WTC11 (cell line): Measurements from ENCODE around the gene MADCAM1. TPM values are rescaled to one million over a fixed set of nuclear protein-coding genes. Genes with fewer than 3 reads are reported as not detected.

Experiments used
- ATAC-seq: fragments of 200-7000 bp; cut with Tn5 transposase; 2 replicates; pipeline ENCODE4 v1.10.0; 2021; ENCODE audit warnings: mild to moderate bottlenecking, moderate library complexity
- CTCF ChIA-PET: fragments of 300-600 bp; sonication (Branson Sonifier 250); formaldehyde crosslinking; loops from one replicate; lab custom pipeline; 2021; ENCODE audit warnings: antibody characterized with exemption; lab: Charles Lee
- POLR2A ChIA-PET: fragments of 350-600 bp; sonication (Branson Sonifier 250); formaldehyde crosslinking; loops from one replicate; lab custom pipeline; 2021; ENCODE audit warnings: antibody characterized with exemption; lab: Charles Lee
- DNase-seq: peaks from one replicate; pipeline ENCODE4 v3.0.0; 2021; ENCODE audit warnings: low spot score
- H3K27ac Mint-ChIP-seq: 2 replicates; pipeline ENCODE4 v1.8.0; 2021; ENCODE audit warnings: mixed read lengths
- H3K27me3 Mint-ChIP-seq: 2 replicates; pipeline ENCODE4 v1.8.0; 2021; ENCODE audit warnings: low read depth, mild to moderate bottlenecking, moderate library complexity, mixed read lengths
- H3K36me3 Mint-ChIP-seq: 2 replicates; pipeline ENCODE4 v1.8.0; 2021; ENCODE audit warnings: mixed read lengths
- H3K4me1 Mint-ChIP-seq: 2 replicates; pipeline ENCODE4 v1.8.0; 2022; ENCODE audit warnings: mixed read lengths
- H3K4me3 Mint-ChIP-seq: 2 replicates; pipeline ENCODE4 v1.8.0; 2021; ENCODE audit warnings: mild to moderate bottlenecking, moderate library complexity, mixed read lengths
- H3K9me3 Mint-ChIP-seq: 2 replicates; pipeline ENCODE4 v1.8.0; 2021; ENCODE audit warnings: mixed read lengths
- ETV6 ChIP-seq: sonication (generic); formaldehyde crosslinking; IDR thresholded peaks from 2 replicates; pipeline ENCODE4 v1.8.1; 2022; ENCODE audit warnings: mild to moderate bottlenecking, missing genetic modification reagents
- FOXJ3 ChIP-seq: sonication (generic); formaldehyde crosslinking; IDR thresholded peaks from 2 replicates; pipeline ENCODE4 v1.9.0; 2021; ENCODE audit warnings: missing genetic modification reagents, mild to moderate bottlenecking, borderline replicate concordance
- GABPB1 ChIP-seq: sonication (generic); formaldehyde crosslinking; IDR thresholded peaks from 2 replicates; pipeline ENCODE4 v1.8.1; 2023; ENCODE audit warnings: mild to moderate bottlenecking, missing genetic modification reagents
- JAZF1 ChIP-seq: fragments of 250-450 bp; sonication (Bioruptor Pico); IDR thresholded peaks from 2 replicates; pipeline ENCODE4 v1.9.0; 2021; ENCODE audit warnings: moderate library complexity, mild to moderate bottlenecking, inconsistent platforms
- JUN ChIP-seq: sonication (generic); formaldehyde crosslinking; IDR thresholded peaks from 2 replicates; pipeline ENCODE4 v1.8.0; 2023; ENCODE audit warnings: mild to moderate bottlenecking, missing genetic modification reagents
- SMAD3 ChIP-seq: sonication (generic); formaldehyde crosslinking; IDR thresholded peaks from 2 replicates; pipeline ENCODE4 v1.8.0; 2022; ENCODE audit warnings: missing genetic modification reagents, mild to moderate bottlenecking, borderline replicate concordance
- SP1 ChIP-seq: sonication (generic); formaldehyde crosslinking; conservative IDR thresholded peaks from 2 replicates; pipeline ENCODE4 v1.8.1; 2022; ENCODE audit warnings: missing genetic modification reagents
- TCF7 ChIP-seq: sonication (generic); formaldehyde crosslinking; IDR thresholded peaks from 2 replicates; pipeline ENCODE4 v1.8.0; 2022; ENCODE audit warnings: mild to moderate bottlenecking, low read depth, missing genetic modification reagents, moderate library complexity
- TEAD4 ChIP-seq: sonication (generic); formaldehyde crosslinking; IDR thresholded peaks from 2 replicates; pipeline ENCODE4 v1.8.0; 2022; ENCODE audit warnings: mild to moderate bottlenecking, missing genetic modification reagents
- ZNF121 ChIP-seq: sonication (generic); formaldehyde crosslinking; IDR thresholded peaks from 2 replicates; pipeline ENCODE4 v1.8.0; 2023; ENCODE audit warnings: missing genetic modification reagents
- ZNF416 ChIP-seq: fragments of 250-450 bp; sonication (Bioruptor Pico); IDR thresholded peaks from 2 replicates; pipeline ENCODE4 v1.9.0; 2021; ENCODE audit warnings: mild to moderate bottlenecking, inconsistent platforms
- total RNA-seq: library from RNA; stranded (reverse); gene quantifications from 3 replicates; pipeline ENCODE4 v1.2.3, GENCODE V29; 2021
- TF ChIP-seq, protein P1 (sequence below): sonication (generic); formaldehyde crosslinking; IDR thresholded peaks from 2 replicates; pipeline ENCODE4 v1.8.0; 2022; ENCODE audit warnings: mild to moderate bottlenecking, missing genetic modification reagents
- TF ChIP-seq, protein P2 (sequence below): fragments of 250-450 bp; sonication (Bioruptor Pico); IDR thresholded peaks from 2 replicates; pipeline ENCODE4 v1.9.0; 2021; ENCODE audit warnings: moderate library complexity, mild to moderate bottlenecking, inconsistent platforms, borderline replicate concordance
- TF ChIP-seq, protein P3 (sequence below): sonication (generic); formaldehyde crosslinking; conservative IDR thresholded peaks from 2 replicates; pipeline ENCODE4 v1.8.1; 2022; ENCODE audit warnings: mild to moderate bottlenecking, missing genetic modification reagents
- TF ChIP-seq, protein P4 (sequence below): fragments of 250-450 bp; sonication (Bioruptor Pico); IDR thresholded peaks from 2 replicates; pipeline ENCODE4 v1.9.0; 2021; ENCODE audit warnings: mild to moderate bottlenecking, borderline replicate concordance
- TF ChIP-seq, protein P5 (sequence below): fragments of 250-450 bp; sonication (Bioruptor Pico); IDR thresholded peaks from 2 replicates; pipeline ENCODE4 v2.1.2; 2022; ENCODE audit warnings: mild to moderate bottlenecking, moderate library complexity
- TF ChIP-seq, protein P6 (sequence below): sonication (generic); formaldehyde crosslinking; IDR thresholded peaks from 2 replicates; pipeline ENCODE4 v1.8.1; 2022; ENCODE audit warnings: mild to moderate bottlenecking, moderate library complexity, missing genetic modification reagents

The MADCAM1 gene
- total RNA-seq, 1 experiment from 2014 or later = 4.7 TPM

DNA sequence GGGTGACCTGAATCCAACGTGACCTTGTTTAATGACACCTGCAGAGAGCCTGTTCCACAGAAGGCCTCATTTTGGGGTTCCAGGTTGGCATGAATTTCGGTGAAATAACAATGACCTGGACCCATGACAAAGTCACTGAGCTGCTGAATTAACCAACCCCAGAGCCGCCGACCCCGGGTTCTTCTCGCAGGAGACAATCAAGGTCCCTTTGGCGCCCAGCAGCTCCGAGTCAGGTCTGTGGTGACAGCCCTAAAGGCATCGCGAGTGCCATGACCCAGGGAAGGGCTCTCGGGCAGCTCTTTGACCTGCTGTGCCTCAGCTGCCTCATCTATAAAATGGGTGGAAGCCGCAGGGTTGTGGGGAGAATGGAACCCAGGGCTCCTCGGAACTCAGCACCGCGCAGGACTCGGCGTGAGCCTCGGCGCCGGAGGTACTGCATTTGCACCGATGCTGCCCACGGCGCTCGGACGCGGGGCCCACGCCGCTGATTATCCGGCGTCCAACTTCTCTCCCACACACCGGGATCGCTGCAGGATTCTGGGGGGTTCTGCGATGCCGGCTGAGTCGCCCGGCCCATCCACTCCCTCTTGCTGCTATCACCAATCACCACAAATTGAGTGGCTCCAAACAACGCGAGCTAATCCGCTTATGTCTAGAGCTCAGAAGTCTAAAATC lies 41.1 kb upstream of the MADCAM1 start:
- no peak overlapping the region for H3K4me3 Mint-ChIP-seq
- peaks cover 6% of the 10 kb centered on the region; the same call in 1 of the 2 replicates for H3K4me1 Mint-ChIP-seq
- no peak overlapping the region for H3K27ac Mint-ChIP-seq
- ChIA-PET CTCF (no interaction called here), POLR2A (no interaction called here)
- ATAC-seq (no peak), DNase-seq (no peak)
- peaks cover 17% of the 10 kb centered on the region for H3K27me3 Mint-ChIP-seq
- H3K9me3 Mint-ChIP-seq = peaks cover 16% of the 10 kb centered on the region
- peaks cover 15% of the 10 kb centered on the region for H3K36me3 Mint-ChIP-seq
- TF ChIP-seq, protein P1, sequence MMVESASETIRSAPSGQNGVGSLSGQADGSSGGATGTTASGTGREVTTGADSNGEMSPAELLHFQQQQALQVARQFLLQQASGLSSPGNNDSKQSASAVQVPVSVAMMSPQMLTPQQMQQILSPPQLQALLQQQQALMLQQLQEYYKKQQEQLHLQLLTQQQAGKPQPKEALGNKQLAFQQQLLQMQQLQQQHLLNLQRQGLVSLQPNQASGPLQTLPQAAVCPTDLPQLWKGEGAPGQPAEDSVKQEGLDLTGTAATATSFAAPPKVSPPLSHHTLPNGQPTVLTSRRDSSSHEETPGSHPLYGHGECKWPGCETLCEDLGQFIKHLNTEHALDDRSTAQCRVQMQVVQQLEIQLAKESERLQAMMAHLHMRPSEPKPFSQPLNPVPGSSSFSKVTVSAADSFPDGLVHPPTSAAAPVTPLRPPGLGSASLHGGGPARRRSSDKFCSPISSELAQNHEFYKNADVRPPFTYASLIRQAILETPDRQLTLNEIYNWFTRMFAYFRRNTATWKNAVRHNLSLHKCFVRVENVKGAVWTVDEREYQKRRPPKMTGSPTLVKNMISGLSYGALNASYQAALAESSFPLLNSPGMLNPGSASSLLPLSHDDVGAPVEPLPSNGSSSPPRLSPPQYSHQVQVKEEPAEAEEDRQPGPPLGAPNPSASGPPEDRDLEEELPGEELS (CRISPR knock-in tag) = no peak
- TF ChIP-seq JUN (no peak), ETV6 (no peak), SMAD3 (CRISPR knock-in tag) (no peak), TCF7 (CRISPR knock-in tag) (no peak), JAZF1 (no peak), FOXJ3 (CRISPR knock-in tag) (no peak), ZNF121 (no peak), ZNF416 (no peak), GABPB1 (CRISPR knock-in tag) (no peak), TEAD4 (CRISPR knock-in tag) (no peak), SP1 (CRISPR knock-in tag) (no peak)
- TF ChIP-seq, protein P2, sequence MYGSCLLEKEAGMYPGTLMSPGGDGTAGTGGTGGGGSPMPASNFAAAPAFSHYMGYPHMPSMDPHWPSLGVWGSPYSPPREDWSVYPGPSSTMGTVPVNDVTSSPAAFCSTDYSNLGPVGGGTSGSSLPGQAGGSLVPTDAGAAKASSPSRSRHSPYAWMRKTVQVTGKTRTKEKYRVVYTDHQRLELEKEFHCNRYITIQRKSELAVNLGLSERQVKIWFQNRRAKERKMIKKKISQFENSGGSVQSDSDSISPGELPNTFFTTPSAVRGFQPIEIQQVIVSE (CRISPR knock-in tag) = no peak
- TF ChIP-seq, protein P3, sequence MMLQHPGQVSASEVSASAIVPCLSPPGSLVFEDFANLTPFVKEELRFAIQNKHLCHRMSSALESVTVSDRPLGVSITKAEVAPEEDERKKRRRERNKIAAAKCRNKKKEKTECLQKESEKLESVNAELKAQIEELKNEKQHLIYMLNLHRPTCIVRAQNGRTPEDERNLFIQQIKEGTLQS = no peak
- TF ChIP-seq, protein P4, sequence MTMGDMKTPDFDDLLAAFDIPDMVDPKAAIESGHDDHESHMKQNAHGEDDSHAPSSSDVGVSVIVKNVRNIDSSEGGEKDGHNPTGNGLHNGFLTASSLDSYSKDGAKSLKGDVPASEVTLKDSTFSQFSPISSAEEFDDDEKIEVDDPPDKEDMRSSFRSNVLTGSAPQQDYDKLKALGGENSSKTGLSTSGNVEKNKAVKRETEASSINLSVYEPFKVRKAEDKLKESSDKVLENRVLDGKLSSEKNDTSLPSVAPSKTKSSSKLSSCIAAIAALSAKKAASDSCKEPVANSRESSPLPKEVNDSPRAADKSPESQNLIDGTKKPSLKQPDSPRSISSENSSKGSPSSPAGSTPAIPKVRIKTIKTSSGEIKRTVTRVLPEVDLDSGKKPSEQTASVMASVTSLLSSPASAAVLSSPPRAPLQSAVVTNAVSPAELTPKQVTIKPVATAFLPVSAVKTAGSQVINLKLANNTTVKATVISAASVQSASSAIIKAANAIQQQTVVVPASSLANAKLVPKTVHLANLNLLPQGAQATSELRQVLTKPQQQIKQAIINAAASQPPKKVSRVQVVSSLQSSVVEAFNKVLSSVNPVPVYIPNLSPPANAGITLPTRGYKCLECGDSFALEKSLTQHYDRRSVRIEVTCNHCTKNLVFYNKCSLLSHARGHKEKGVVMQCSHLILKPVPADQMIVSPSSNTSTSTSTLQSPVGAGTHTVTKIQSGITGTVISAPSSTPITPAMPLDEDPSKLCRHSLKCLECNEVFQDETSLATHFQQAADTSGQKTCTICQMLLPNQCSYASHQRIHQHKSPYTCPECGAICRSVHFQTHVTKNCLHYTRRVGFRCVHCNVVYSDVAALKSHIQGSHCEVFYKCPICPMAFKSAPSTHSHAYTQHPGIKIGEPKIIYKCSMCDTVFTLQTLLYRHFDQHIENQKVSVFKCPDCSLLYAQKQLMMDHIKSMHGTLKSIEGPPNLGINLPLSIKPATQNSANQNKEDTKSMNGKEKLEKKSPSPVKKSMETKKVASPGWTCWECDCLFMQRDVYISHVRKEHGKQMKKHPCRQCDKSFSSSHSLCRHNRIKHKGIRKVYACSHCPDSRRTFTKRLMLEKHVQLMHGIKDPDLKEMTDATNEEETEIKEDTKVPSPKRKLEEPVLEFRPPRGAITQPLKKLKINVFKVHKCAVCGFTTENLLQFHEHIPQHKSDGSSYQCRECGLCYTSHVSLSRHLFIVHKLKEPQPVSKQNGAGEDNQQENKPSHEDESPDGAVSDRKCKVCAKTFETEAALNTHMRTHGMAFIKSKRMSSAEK (CRISPR knock-in tag) = no peak
- TF ChIP-seq, protein P5, sequence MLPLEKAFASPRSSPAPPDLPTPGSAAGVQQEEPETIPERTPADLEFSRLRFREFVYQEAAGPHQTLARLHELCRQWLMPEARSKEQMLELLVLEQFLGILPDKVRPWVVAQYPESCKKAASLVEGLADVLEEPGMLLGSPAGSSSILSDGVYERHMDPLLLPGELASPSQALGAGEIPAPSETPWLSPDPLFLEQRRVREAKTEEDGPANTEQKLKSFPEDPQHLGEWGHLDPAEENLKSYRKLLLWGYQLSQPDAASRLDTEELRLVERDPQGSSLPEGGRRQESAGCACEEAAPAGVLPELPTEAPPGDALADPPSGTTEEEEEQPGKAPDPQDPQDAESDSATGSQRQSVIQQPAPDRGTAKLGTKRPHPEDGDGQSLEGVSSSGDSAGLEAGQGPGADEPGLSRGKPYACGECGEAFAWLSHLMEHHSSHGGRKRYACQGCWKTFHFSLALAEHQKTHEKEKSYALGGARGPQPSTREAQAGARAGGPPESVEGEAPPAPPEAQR (CRISPR knock-in tag) = no peak
- TF ChIP-seq, protein P6, sequence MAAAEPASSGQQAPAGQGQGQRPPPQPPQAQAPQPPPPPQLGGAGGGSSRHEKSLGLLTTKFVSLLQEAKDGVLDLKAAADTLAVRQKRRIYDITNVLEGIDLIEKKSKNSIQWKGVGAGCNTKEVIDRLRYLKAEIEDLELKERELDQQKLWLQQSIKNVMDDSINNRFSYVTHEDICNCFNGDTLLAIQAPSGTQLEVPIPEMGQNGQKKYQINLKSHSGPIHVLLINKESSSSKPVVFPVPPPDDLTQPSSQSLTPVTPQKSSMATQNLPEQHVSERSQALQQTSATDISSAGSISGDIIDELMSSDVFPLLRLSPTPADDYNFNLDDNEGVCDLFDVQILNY (CRISPR knock-in tag) = no peak
